Globus pallidus (tissue), 1 donor: ENCODE results near the gene CCDC187.
"Not testable (repeated sequence)": the region's sequence is repeated elsewhere in the genome, so short reads cannot be mapped to it uniquely, and the experiment has no call there.

ENCODE experiments used
- DNase-seq: peaks from one replicate; pipeline ENCODE4 v3.0.0-alpha.2; 2015; ENCODE audit warnings: low spot score

The CCDC187 gene

GRCh38 chr9:136326761-136327303, 22.9 kb upstream of the CCDC187 start:
- no peak for DNase-seq

- no peak for DNase-seq
Observed at GRCh38 chr9:136326061-136326760, 22.3 kb upstream of the CCDC187 start.

- no peak for DNase-seq
Observed at GRCh38 chr9:136325358-136325757, 21.5 kb upstream of the CCDC187 start.

GRCh38 chr9:136324501-136325300, 20.8 kb upstream of the CCDC187 start:
- no peak for DNase-seq

GRCh38 chr9:136323371-136323789, 19.5 kb upstream of the CCDC187 start:
- DNase-seq: no peak

- no peak for DNase-seq
Observed at GRCh38 chr9:136322756-136323330, 18.9 kb upstream of the CCDC187 start.

- no peak for DNase-seq
Observed at GRCh38 chr9:136321561-136321960, 17.7 kb upstream of the CCDC187 start.

GRCh38 chr9:136320972-136321371, 17.1 kb upstream of the CCDC187 start:
- not testable (repeated sequence) for DNase-seq

- not testable (repeated sequence) for DNase-seq
Observed at GRCh38 chr9:136319955-136320354, 16.1 kb upstream of the CCDC187 start.

- DNase-seq: not testable (repeated sequence)
Observed at GRCh38 chr9:136319244-136319643, 15.3 kb upstream of the CCDC187 start.

- no peak for DNase-seq
Observed at GRCh38 chr9:136318776-136319241, 14.9 kb upstream of the CCDC187 start.

GRCh38 chr9:136318111-136318775, 14.3 kb upstream of the CCDC187 start:
- DNase-seq: no peak

- no peak for DNase-seq
Observed at GRCh38 chr9:136317695-136318094, 13.8 kb upstream of the CCDC187 start.

GRCh38 chr9:136316896-136317676, 13.2 kb upstream of the CCDC187 start:
- DNase-seq: no peak

GRCh38 chr9:136316271-136316751, 12.4 kb upstream of the CCDC187 start:
- no peak for DNase-seq

GRCh38 chr9:136314944-136315343, 11.1 kb upstream of the CCDC187 start:
- DNase-seq: no peak

- no peak for DNase-seq
Observed at GRCh38 chr9:136314056-136314416, 10.1 kb upstream of the CCDC187 start.

- no peak for DNase-seq
Observed at GRCh38 chr9:136313111-136314055, 9.5 kb upstream of the CCDC187 start.

GRCh38 chr9:136312436-136312835, 8.5 kb upstream of the CCDC187 start:
- DNase-seq: peak; percentile 57

GRCh38 chr9:136312009-136312375, 8.1 kb upstream of the CCDC187 start:
- no peak for DNase-seq
